ENCODE data around the gene RGCC.
"Not testable (repeated sequence)": the region's sequence is repeated elsewhere in the genome, so short reads cannot be mapped to it uniquely, and the experiment has no call there.

RGCC gene

DNA sequence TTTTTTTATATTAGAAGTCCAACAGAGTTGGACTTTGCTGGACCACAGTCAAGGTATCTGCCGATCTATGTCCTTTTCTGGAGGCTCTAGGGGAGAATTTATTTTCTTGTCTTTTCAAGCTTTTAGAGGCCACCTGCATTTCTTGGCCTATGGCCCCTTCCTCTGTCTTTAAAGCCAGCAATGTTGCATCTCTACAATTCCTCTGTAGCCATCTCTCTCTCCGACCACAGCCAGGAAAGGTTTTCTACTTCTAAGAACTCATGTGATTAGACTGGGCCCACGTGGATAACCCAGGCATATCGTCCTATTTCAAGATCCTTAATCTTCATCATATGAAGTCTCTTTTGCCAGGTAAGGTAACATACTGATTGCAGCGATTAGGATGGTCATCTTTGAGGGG lies 43.5 kb upstream of the RGCC start:
- TF ChIP-seq, protein P1, sequence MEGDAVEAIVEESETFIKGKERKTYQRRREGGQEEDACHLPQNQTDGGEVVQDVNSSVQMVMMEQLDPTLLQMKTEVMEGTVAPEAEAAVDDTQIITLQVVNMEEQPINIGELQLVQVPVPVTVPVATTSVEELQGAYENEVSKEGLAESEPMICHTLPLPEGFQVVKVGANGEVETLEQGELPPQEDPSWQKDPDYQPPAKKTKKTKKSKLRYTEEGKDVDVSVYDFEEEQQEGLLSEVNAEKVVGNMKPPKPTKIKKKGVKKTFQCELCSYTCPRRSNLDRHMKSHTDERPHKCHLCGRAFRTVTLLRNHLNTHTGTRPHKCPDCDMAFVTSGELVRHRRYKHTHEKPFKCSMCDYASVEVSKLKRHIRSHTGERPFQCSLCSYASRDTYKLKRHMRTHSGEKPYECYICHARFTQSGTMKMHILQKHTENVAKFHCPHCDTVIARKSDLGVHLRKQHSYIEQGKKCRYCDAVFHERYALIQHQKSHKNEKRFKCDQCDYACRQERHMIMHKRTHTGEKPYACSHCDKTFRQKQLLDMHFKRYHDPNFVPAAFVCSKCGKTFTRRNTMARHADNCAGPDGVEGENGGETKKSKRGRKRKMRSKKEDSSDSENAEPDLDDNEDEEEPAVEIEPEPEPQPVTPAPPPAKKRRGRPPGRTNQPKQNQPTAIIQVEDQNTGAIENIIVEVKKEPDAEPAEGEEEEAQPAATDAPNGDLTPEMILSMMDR (IDR thresholded peaks at IDR 0.05; ENCODE audit: insufficient read depth, low read length, missing control alignments) = no peak
- POLR2A ChIA-PET = no interaction called here
- CTCF ChIA-PET = interaction anchor here (1.0 to 15.2 kb wide), 3 partner anchors 29 to 706 kb away, joined by 3 to 237 read pairs (median 3); no protein-coding TSS in a partner anchor

DNA sequence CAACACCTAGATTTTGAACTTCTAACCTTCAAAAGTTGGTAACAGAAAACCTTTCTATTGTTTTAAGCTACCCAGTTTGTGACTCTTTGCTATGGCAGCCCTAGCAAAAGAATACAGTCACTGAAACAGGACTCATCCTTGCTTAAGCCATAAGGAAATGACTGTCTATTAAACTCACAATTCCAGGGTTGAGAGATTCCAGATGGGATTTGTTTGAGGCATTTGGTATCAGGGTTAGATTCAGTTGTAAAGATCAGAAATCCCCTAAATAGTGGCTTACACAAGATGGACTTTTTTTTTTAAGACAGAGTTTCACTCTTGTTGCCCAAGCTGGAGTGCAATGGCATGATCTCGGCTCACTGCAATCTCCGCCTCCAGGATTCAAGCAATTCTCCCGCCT lies 41.1 kb upstream of the RGCC start:
- TF ChIP-seq, protein P1 (IDR thresholded peaks at IDR 0.05; ENCODE audit: insufficient read depth, low read length, missing control alignments) = no peak
- ChIA-PET CTCF (interaction anchor here (15.2 kb wide), 1 partner anchor 237 kb away, joined by 237 read pairs; no protein-coding TSS in a partner anchor), POLR2A (no interaction called here)
- no peak overlapping the region for H3K4me3 ChIP-seq (ENCODE audit: low read depth, low read length)
- DNase-seq (ENCODE audit: low read depth, low spot score) = no peak

More for the DNA sequence above, 43.5 kb upstream of the RGCC start:
- no peak for DNase-seq (ENCODE audit: low read depth, low spot score)
- H3K4me3 ChIP-seq (ENCODE audit: low read depth, low read length) = no peak overlapping the region

DNA sequence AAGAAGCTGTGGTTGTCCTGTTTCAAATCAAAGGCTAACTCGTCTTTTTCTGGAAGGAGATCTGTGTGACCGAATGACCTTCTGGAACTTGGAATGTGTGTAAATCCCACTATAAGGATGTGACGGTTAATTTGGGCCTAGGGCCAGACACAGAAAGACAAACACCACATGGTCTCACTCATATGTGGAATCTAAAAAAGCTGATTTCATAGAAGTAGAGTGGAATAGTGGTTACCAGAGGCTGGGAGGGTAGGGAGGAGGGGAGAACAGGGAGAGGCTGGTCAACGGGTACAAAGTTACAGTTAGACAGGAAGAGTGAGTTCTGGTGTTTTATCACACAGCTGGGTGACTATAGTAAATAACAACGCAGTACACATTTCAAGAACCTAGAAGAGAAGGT lies 39.3 kb upstream of the RGCC start:
- TF ChIP-seq, protein P1 (IDR thresholded peaks at IDR 0.05; ENCODE audit: insufficient read depth, low read length, missing control alignments) = no peak
- ChIA-PET POLR2A (no interaction called here), CTCF (interaction anchor here (15.2 kb wide), 1 partner anchor 235 kb away, joined by 237 read pairs; no protein-coding TSS in a partner anchor)
- peak; percentile 44 for DNase-seq (ENCODE audit: low read depth, low spot score)
- no peak overlapping the region for H3K4me3 ChIP-seq (ENCODE audit: low read depth, low read length)

DNA sequence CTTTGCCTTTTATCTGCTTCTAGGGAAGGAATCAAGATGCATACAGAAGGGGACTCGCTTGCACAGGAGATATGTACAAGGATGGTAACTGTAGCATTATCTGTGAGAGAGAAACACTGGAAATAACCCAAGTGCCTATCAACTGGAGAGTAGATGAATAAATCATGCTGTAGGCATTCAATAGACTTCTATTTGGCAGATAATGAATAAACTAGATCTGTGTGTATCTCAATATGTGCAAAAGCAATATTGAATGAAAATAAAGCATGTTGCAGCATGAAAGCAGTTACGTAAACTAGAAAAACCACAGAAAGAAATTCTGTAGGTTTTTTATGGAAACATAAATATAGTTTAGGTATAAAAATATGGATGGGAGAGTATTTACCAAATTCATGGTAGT lies 38.6 kb upstream of the RGCC start:
- TF ChIP-seq, protein P1 (IDR thresholded peaks at IDR 0.05; ENCODE audit: insufficient read depth, low read length, missing control alignments) = no peak
- no peak overlapping the region for H3K4me3 ChIP-seq (ENCODE audit: low read depth, low read length)
- ChIA-PET CTCF (interaction anchor here (15.2 kb wide), 1 partner anchor 234 kb away, joined by 237 read pairs; no protein-coding TSS in a partner anchor), POLR2A (no interaction called here)
- no peak for DNase-seq (ENCODE audit: low read depth, low spot score)

DNA sequence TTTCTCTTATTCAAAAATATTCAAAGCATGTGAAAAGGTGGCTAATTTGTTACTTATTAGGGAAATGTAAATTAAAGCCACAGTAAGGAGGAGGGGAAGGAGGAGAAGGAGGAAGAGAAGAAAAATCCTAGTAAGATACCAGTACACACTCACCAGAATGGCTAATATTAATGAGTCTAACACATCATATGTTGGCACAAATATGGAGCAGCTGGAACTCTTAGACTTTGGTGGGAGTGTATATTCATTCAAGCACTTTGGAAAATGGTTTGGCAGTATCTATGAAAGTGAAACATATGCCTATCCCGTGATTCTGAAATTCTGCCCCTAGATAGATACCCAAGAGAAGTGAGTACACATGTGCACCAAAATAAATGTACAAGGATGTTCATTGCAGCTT lies 38.1 kb upstream of the RGCC start:
- ChIA-PET CTCF (interaction anchor here (1.4 to 15.2 kb wide), 2 partner anchors 234 kb away, joined by 3 to 237 read pairs; no protein-coding TSS in a partner anchor), POLR2A (no interaction called here)
- no peak overlapping the region for H3K4me3 ChIP-seq (ENCODE audit: low read depth, low read length)
- TF ChIP-seq, protein P1 (IDR thresholded peaks at IDR 0.05; ENCODE audit: insufficient read depth, low read length, missing control alignments) = no peak
- DNase-seq (ENCODE audit: low read depth, low spot score) = no peak

DNA sequence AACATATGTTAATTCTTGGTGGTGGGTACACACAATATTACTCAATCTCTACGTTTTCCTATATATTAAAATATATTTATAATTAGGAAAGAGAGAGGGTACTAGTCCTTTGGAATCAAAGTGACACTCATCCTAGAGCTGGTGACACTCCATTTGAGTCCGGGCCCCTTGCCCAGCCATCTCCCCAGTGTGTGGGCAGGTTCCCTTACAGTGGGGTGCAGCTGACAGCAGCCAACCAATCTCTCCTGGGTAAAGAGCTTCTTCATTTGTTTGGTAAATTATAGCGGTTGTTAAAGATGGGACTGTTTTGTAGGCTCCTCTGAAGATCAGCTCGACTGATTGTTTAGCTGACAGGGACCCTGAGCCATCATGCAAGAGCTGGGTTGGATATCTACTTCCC lies 37.2 kb upstream of the RGCC start:
- CTCF ChIA-PET = interaction anchor here (1.3 to 1.4 kb wide), 2 partner anchors 233 to 234 kb away, joined by 3 read pairs; no protein-coding TSS in a partner anchor
- POLR2A ChIA-PET = no interaction called here
- no peak overlapping the region for H3K4me3 ChIP-seq (ENCODE audit: low read depth, low read length)
- DNase-seq (ENCODE audit: low read depth, low spot score) = no peak
- TF ChIP-seq, protein P1 (IDR thresholded peaks at IDR 0.05; ENCODE audit: insufficient read depth, low read length, missing control alignments) = no peak

DNA sequence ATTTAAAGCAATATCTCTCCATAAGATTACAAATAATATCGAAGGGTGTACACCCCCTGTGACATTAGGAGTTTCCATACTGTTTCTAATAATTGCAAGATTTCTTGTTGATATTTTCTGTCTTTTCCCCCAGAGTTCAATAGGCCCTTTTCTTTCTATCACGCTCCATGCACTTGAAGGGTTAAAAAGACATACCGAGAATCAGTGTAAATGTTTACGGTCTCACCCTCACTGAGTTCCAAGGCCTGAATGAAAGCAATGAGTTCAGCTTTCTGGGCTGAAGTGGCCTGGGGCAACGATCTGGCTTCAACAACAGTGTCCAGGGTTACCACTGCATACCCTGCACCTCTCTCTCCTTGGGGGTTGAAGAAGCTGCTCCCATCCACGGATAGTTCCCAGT lies 36.0 kb upstream of the RGCC start:
- DNase-seq (ENCODE audit: low read depth, low spot score); POLR2A ChIA-PET; H3K4me3 ChIP-seq (ENCODE audit: low read depth, low read length): not testable (repeated sequence)
- CTCF ChIA-PET = interaction anchor here (1.3 kb wide), 1 partner anchor 233 kb away, joined by 3 read pairs; no protein-coding TSS in a partner anchor

DNA sequence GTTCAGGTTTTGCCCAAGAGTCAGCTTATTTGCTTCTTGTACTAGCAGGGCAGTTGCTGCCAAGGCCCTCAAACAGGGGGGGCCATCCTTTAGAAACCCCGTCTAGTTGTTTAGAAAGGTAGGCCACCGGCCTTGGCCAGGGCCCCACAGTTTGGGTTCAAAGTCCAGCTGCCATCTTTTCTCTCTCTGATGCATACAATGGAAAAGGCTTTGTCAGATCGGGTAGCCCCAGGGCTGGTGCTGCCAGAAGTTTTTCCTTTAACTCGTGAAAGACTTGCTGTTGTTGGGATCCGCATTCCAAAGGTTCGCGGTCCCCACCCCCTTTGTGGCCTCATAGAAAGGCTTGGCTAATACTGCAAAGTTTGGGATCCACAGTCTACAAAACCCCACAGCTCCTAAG lies 35.4 kb upstream of the RGCC start:
- DNase-seq (ENCODE audit: low read depth, low spot score); POLR2A ChIA-PET; CTCF ChIA-PET: not testable (repeated sequence)

DNA sequence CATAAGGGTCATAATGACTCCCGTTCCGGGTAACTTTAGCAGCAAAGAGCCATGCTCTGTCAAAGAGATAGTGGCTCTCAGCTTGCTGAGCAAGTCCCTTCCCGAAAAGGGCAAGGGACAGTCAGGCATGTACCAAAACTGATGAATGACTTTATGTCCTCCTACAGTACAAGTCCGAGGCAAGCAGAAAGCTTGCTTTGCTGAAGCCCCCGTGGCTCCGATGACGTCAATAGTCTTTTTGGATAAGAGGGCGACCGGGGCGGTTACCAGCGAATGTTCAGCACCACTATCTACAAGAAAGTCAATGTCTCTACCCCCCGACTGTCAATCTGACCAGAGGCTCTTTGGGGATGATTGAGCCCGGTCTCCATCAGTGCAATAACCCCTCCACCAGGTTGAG lies 34.1 kb upstream of the RGCC start:
- POLR2A ChIA-PET; CTCF ChIA-PET; DNase-seq (ENCODE audit: low read depth, low spot score); H3K4me3 ChIP-seq (ENCODE audit: low read depth, low read length): not testable (repeated sequence)

More for the DNA sequence above, 35.4 kb upstream of the RGCC start:
- not testable (repeated sequence) for H3K4me3 ChIP-seq (ENCODE audit: low read depth, low read length)

DNA sequence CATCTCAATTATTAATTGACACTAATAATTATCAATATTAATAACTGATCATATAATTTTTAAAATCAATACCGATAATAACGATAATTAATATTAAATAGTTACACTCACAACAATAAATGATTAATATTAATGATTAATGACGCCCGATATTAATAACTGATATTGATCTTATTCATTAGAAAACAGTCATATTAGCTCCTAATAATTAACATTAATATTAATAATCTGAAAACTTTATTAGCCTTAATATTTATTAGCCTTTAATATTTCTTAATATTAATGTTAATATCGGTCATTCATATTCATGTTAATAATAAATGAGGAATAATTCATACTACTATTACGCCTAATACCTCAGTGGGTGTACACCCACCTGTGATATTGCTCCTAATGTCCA lies 32.7 kb upstream of the RGCC start:
- DNase-seq (ENCODE audit: low read depth, low spot score); POLR2A ChIA-PET; CTCF ChIA-PET; H3K4me3 ChIP-seq (ENCODE audit: low read depth, low read length): not testable (repeated sequence)

Measured in AG04449 (cell line).